Adrenal gland (tissue), 12 donors: ENCODE data around the gene TIRAP. TPM values are rescaled to one million over a fixed set of nuclear protein-coding genes. Genes with fewer than 3 reads are reported as not detected.

Experiments used
- DNase-seq, 7 donors: peaks; one replicate each; pipeline ENCODE4 v3.0.0-alpha.2; 2019 to 2020
- H3K27ac ChIP-seq, 5 donors: fragments of 200-600 bp; sonication (generic) in 4 of 5; 1 replicate in 3 of 5; 2 replicates in 2 of 5; pipeline versions ENCODE4 v1.5.1 to v1.8.0; 2016 to 2020; ENCODE audit warnings: mild to moderate bottlenecking in 1 of 5
- H3K27me3 ChIP-seq: fragments of 200-600 bp; 2 replicates; pipeline ENCODE4 v1.8.0; 2021
- H3K36me3 ChIP-seq, 2 donors: fragments of 200-600 bp; replicated peaks in 1 of 2; 1 replicate in 1 of 2; 2 replicates in 1 of 2; pipeline versions ENCODE4 v1.5.1 to v1.8.0; 2018 to 2022
- H3K4me1 ChIP-seq, 2 donors: fragments of 200-600 bp; replicated peaks in 1 of 2; 1 replicate in 1 of 2; 2 replicates in 1 of 2; pipeline versions ENCODE4 v1.5.1 to v1.8.0; 2018 to 2021
- H3K4me3 ChIP-seq, 4 donors: fragments of 200-600 bp; sonication (generic) in 3 of 4; one replicate each; pipeline ENCODE4 v1.5.1; 2016 to 2018
- H3K9me3 ChIP-seq, 3 donors: fragments of 200-600 bp; sonication (generic) in 1 of 3; replicated peaks in 1 of 3; 1 replicate in 2 of 3; 2 replicates in 1 of 3; pipeline versions ENCODE4 v1.5.1 to v1.8.0; 2016 to 2021
- POLR2A ChIP-seq, 2 donors: fragments of 450-650 bp; IDR thresholded peaks; one replicate each; pipeline ENCODE4 v1.6.1; 2017; ENCODE audit warnings: antibody characterized with exemption in 2 of 2, mild to moderate bottlenecking in 2 of 2, moderate library complexity in 1 of 2
- WGBS, 4 donors: extraction: QIAGEN DNeasy Blood & Tissue Kit in 2 of 4; methylation state at CpG; one replicate each; pipeline versions ENCODE4 v1.1.5 to v1.1.7; 2013 to 2017; 5-methylcytosine and 5-hydroxymethylcytosine counted together
- intact Hi-C, 2 donors: fragments of 100-400 bp; cut with DNase I; formaldehyde crosslinking; loops; one replicate each; pipeline versions ENCODE4 v1.14.1 to v1.15.0; 2022 to 2023
- polyA plus RNA-seq, 3 donors: library from polyadenylated mRNA; stranded (reverse); fragments of 200-250 nt in 2 of 3; fragments of 350-450 nt in 1 of 3; fragmentation: Illumina TruSeq in 1 of 3; extraction: RNeasy Lipid Tissue Mini Kit (QIAGEN cat#74804) in 1 of 3; gene quantifications; one replicate each; pipeline ENCODE4 v1.2.3, GENCODE V29; 2013 to 2014
- total RNA-seq, 9 donors: library from RNA; depleted of rRNA in 4 of 9; stranded (reverse); fragments of >200 nt in 4 of 9; fragments of 120-200 nt in 1 of 9; fragmentation: NEBNext Ultra II Directional in 1 of 9; extraction: Animal tissue kit (Norgen Biotek cat#: 25700) in 1 of 9; gene quantifications; one replicate each; pipeline versions ENCODE4 v1.1.0 to v1.2.4, GENCODE V29; 2013 to 2023
- TF ChIP-seq, protein P1 (sequence below), 6 experiments: fragments of 450-650 bp in 4 of 6; fragments of 200-600 bp in 2 of 6; sonication (generic) in 1 of 6; IDR thresholded peaks; 1 replicate in 5 of 6; 2 replicates in 1 of 6; pipeline versions ENCODE4 v1.5.1 to v1.8.0; 2016 to 2021; ENCODE audit warnings: antibody characterized with exemption in 6 of 6, mild to moderate bottlenecking in 2 of 6, moderate library complexity in 1 of 6
- donor health status: healthy with polysubstance abuse.
- donor health status: Bipolar disorder and iron deficiency.
- donor health status: DM: yes; HTN: yes; CAD: no.
- donor health status: DM: no; HTN: no; CAD: no.
- donor health status: DM: no; HTN: no; CAD: no.
- donor health status: DM: yes; HTN: yes; CAD: no.

The TIRAP gene
- total and polyA plus RNA-seq, 12 donors = 4.7 to 41.1 (median 12.1) TPM

DNA sequence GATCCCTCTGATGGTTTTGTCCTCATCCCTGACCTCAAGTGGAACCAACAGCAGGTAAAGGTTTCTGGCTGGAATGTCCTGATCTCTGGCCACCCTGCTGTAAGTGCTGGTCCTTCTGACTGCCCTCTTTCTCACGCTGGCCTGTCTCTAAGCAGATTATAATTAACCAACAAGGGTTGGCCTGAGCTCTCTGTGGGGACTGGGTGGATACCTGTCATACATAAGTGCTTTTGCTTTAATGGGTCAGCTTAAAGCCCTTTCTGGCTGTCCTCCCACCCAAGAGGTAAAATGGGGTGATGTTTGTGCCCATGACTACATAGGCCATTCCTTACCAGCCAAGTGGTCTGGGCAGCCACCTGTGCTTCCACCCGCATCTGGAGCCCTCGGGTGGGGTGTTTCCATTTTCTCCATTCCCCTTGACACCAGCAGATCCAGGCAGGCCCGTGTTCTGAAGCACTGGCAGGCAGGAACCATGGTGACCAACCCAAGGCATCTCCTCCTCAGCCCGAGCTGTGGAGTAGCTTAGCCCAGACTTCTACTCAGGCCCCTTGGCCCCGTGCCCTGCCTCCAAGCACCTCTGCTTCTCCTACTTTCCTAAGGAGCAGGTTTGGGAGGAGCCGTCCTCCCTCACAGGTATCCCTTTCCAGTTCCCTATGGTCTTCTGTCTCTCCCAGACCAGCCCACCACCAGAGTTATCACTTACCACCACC, 55.6 kb downstream of the TIRAP start:
- H3K36me3 ChIP-seq = peaks cover 0 to 10% of the 10 kb centered on the region in 2 donors
- peaks cover 0 to 40% of the 10 kb centered on the region in 2 donors for H3K4me1 ChIP-seq
- no peaks in the 10 kb centered on the region for H3K9me3 ChIP-seq
- no peak overlapping the region for H3K4me3 ChIP-seq
- peak overlapping the region in 1 of 5 donors; percentile 64 for H3K27ac ChIP-seq
- WGBS, 4 donors = 95 to 100% (median 97%) methylated on average over 5 to 7 of the region's 7 CpGs
- TF ChIP-seq, protein P1, sequence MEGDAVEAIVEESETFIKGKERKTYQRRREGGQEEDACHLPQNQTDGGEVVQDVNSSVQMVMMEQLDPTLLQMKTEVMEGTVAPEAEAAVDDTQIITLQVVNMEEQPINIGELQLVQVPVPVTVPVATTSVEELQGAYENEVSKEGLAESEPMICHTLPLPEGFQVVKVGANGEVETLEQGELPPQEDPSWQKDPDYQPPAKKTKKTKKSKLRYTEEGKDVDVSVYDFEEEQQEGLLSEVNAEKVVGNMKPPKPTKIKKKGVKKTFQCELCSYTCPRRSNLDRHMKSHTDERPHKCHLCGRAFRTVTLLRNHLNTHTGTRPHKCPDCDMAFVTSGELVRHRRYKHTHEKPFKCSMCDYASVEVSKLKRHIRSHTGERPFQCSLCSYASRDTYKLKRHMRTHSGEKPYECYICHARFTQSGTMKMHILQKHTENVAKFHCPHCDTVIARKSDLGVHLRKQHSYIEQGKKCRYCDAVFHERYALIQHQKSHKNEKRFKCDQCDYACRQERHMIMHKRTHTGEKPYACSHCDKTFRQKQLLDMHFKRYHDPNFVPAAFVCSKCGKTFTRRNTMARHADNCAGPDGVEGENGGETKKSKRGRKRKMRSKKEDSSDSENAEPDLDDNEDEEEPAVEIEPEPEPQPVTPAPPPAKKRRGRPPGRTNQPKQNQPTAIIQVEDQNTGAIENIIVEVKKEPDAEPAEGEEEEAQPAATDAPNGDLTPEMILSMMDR (IDR thresholded peaks at IDR 0.05) = no peak
- no peak for TF ChIP-seq POLR2A (IDR thresholded peaks at IDR 0.05)
- intact Hi-C loops = no loop called here
- H3K27me3 ChIP-seq = no peaks in the 10 kb centered on the region
- DNase-seq = peak in 1 of 7 donors; percentile 13

GRCh38 chr11:126339073-126339862, 56.4 kb downstream of the TIRAP start:
- no peak for TF ChIP-seq POLR2A (IDR thresholded peaks at IDR 0.05)
- TF ChIP-seq, protein P1 (IDR thresholded peaks at IDR 0.05) = no peak
- intact Hi-C loops = no loop called here
- peak in 2 of 7 donors; percentile 2 to 13 for DNase-seq
- Histone ChIP-seq H3K4me3 (no peak overlapping the region), H3K27me3 (no peaks in the 10 kb centered on the region), H3K36me3 (peaks cover 0 to 15% of the 10 kb centered on the region in 2 donors), H3K4me1 (peaks cover 0 to 40% of the 10 kb centered on the region in 2 donors), H3K9me3 (no peaks in the 10 kb centered on the region), H3K27ac (peak overlapping the region in 2 of 5 donors; percentile 56 to 64)
- WGBS, 4 donors = 79 to 87% (median 82%) methylated on average over 14 to 15 of the region's 15 CpGs

DNA sequence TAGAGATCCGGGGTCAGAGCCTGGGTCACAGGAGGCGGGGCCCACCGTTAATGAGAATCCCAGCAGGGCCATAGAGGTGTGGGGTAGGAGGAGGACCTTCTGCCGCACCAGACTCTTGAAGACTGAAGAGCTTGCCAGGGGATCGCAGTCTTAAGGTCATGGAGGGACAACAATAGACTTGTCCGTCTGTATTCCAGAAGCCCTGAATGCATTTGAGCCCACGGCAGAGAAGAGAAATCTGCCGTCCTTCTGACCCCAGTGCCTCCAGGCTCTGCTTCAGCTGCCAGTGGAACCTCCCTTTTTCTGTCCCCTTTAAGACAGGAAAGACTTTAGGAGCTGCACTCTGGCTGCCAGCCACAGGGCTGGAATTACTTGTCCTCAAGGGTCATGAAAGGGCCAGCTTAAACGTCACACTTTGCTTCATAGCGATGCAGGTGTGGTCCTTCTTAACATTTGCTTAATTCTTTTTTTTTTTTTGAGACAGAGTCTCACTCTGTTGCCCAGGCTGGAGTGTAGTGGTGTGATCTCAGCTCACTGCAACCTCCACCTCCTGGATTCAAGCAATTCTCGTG, 57.1 kb downstream of the TIRAP start:
- no peaks in the 10 kb centered on the region for H3K9me3 ChIP-seq
- peaks cover 0 to 21% of the 10 kb centered on the region in 2 donors for H3K36me3 ChIP-seq
- intact Hi-C loops = no loop called here
- no peaks in the 10 kb centered on the region for H3K27me3 ChIP-seq
- peak in 6 of 7 donors; percentile 61 to 83 (median 74) for DNase-seq
- H3K27ac ChIP-seq = peak overlapping the region in 3 of 5 donors; percentile 9 to 77 (median 56)
- TF ChIP-seq, protein P1 (IDR thresholded peaks at IDR 0.05) = no peak
- no peak for TF ChIP-seq POLR2A (IDR thresholded peaks at IDR 0.05)
- H3K4me1 ChIP-seq = peaks cover 0 to 42% of the 10 kb centered on the region in 2 donors
- no peak overlapping the region for H3K4me3 ChIP-seq
- 30 to 82% (median 59%) methylated on average over 5 to 11 of the region's 11 CpGs for WGBS, 4 donors
